T-helper 2 cell treated with Interferon-gamma antibody and Interleukin-4, amounts not matched to agents 100 ng/mL and 5 ng/mL, for 36 hours (primary cell): ENCODE data around the gene SH2D7. TPM values are rescaled to one million over a fixed set of nuclear protein-coding genes. Genes with fewer than 3 reads are reported as not detected.
"Not testable (repeated sequence)": the region's sequence is repeated elsewhere in the genome, so short reads cannot be mapped to it uniquely, and the experiment has no call there.

Experiments used
- intact Hi-C: fragments of 100-400 bp; cut with micrococcal nuclease; formaldehyde crosslinking; loops from one replicate; pipeline ENCODE4 v1.15.1; 2023
- total RNA-seq: library from RNA; stranded (reverse); gene quantifications from 2 replicates; pipeline ENCODE4 v1.2.3, GENCODE V29; 2022

Gene SH2D7
- total RNA-seq, 1 donor from 2014 or later = 0.34 TPM

- intact Hi-C loops = loop anchor here (1.0 to 5.0 kb wide), 4 partner anchors 19 to 111 kb away; partner anchors contain the start of gene IDH3A
These were observed 38.3 kb downstream of the SH2D7 start for GRCh38 chr15:78130466-78131294.

- intact Hi-C loops = loop anchor here (1.0 to 5.0 kb wide), 4 partner anchors 18 to 110 kb away; partner anchors contain the start of gene IDH3A
These were observed 39.1 kb downstream of the SH2D7 start, which contains the start of gene CIB2 for GRCh38 chr15:78131295-78132061. Gene CIB2 (minus strand): TSS chr15:78131445. CDS start chr15:78131215, 230 bp downstream.

DNA sequence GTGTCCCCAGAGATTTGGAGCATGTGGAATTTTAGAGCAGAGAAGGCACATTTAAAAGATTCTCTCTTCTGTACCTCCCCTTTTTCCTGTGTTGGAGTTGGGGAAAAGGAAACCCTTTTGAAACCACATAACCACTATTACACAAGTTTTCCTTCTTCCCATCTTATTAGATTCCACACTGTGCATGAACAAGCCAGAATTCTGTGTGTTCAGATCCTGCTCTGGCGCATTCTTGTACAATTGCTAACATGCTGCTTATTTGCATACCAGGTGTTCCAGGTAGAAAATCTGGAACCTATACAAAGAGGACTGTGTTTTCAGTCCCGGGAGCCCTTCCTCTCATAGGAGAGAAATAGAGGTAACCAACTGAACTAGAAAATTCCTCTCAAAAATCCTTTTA, 41.4 kb downstream of the SH2D7 start:
- intact Hi-C loops = loop anchor here (5.0 kb wide), 1 partner anchor 34 kb away; no protein-coding TSS in a partner anchor

- intact Hi-C loops = no loop called here
These were observed 47.2 kb downstream of the SH2D7 start for GRCh38 chr15:78139578-78139977.

DNA sequence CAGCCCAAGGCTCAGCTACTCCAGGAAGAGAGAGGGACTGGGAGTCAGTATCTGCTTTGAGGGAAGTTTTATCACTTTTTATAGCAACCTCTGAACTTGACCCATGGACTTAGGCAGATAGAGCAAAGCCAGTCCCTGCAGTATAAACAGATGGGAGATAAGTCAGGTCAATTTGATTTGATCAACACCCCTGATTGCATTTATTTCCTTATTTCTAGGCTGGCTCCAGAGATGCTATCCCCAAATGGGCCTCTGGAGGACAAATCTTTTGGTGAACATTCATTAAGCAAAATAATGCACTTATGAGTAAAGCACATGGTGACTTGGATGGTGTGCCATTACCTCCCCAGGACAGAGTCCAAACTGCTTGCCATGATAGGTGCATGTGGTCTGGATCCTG, 47.9 kb downstream of the SH2D7 start:
- intact Hi-C loops = loop anchor here (10.0 kb wide), 1 partner anchor 295 kb away; the partner anchor contains the start of gene IREB2

GRCh38 chr15:78142332-78142731, 50.0 kb downstream of the SH2D7 start:
- intact Hi-C loops = loop anchor here (10.0 kb wide), 1 partner anchor 292 kb away; the partner anchor contains the start of gene IREB2

- intact Hi-C loops = loop anchor here (10.0 kb wide), 1 partner anchor 288 kb away; the partner anchor contains the start of gene IREB2
These were observed 54.2 kb downstream of the SH2D7 start for GRCh38 chr15:78146425-78147154.

DNA sequence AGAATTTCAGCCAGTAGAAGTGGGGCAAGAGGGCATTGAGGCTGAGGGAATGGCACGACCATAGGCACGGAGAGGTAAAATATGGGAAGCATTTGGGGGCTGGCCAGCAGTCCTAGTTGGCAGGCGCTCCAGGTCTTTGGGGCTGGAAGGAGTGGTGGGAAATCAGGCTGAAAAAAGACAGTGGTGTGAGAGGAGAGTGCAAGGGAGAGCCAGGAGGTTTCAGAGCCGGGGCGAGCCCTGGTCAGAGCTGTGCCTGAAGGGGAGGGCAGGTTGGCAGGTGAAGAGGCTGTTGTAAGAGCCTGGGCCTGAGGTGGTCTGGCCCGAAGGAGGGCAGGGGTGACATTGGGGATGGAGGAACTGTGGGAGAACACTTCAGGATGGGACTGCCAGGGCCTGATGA, 55.2 kb downstream of the SH2D7 start:
- intact Hi-C loops = loop anchor here (10.0 kb wide), 1 partner anchor 287 kb away; the partner anchor contains the start of gene IREB2

DNA sequence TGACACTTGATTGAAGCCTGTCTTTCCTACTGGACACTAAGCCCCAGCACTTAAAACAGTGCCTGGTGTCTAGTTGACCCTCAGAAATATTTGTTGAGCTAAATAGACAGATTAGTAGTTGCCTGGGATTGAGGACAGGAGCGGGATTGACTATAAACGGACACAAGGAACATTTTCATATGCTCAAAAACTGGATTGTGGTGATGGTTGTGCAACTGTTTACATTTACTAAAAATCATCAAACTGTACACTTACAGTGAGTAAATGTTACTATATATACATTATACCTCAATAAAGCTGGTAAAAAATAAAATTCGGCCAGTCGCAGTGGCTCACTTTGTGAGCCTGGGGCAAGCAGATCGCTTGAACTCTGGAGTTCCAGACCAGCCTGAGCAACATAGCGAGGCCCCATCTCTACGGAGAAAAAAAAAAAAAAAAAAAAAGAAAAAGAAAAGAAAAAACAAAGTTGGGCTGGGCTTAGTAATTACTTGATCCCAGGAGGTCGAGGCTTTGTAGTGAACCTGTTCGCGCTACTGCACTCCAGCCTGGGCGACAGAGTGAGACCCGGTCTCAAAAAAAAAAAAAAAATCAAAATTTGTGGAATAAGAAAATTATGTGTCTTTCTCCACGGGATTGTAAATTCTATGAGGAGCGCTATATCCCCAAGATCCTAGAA, 56.2 kb downstream of the SH2D7 start:
- intact Hi-C loops = loop anchor here (1.0 to 10.0 kb wide), 4 partner anchors 17 to 286 kb away; partner anchors contain the start of genes CIB2, IREB2 and SKIC8

DNA sequence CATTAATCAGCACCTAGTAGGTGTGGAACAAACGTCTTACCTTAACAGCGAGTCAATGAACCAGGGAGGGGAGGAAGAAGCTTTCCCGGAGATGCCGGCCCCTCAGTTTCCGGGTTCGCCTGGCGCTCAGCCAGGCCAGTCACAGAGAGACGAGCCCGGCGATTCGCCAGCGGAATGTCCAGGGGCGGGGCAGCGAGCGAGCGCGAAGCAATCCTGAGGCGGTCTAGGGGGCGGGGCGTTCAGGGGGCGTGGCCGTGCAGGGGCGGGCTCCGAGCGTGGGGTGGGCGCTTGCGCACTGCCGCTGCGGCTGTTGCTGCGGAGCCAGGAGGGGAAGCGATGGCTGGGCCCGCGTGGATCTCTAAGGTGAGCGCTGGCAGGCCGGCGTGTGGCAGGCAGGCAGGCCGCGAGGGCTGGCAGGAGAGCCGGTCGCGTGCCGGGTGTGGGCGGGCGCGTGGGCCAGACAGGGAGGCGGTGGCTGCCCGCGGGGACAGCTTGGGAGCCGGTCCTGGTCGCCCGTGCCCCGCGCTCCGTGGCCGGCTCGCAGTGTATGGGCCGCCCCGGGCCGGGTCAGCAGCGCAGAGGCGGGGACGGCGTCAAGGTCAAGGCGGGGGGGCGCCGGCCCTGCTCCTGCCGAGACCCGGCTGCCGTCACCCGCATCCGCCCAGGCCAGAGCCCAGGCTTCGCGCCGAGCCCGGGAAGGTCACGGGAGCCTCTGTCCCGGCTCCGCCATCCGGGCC, 56.9 kb downstream of the SH2D7 start, which contains the start of gene IDH3A:
TSS of gene IDH3A (plus strand) at position 295 of the 737 bp plus-strand sequence. CDS start at position 337, 42 bp downstream.
- intact Hi-C loops = loop anchor here (1.0 to 10.0 kb wide), 4 partner anchors 18 to 286 kb away; partner anchors contain the start of genes CIB2, IREB2 and SKIC8

GRCh38 chr15:78149805-78150751, 57.7 kb downstream of the SH2D7 start:
- intact Hi-C loops = loop anchor here (1.0 to 10.0 kb wide), 4 partner anchors 17 to 285 kb away; partner anchors contain the start of genes CIB2, IREB2 and SKIC8

GRCh38 chr15:78151075-78151474, 58.7 kb downstream of the SH2D7 start:
- intact Hi-C loops = not testable (repeated sequence)

Other genes starting within 250 kb of the SH2D7 start
- gene TBC1D2B, start 14.8 kb upstream of the SH2D7 start, total RNA-seq = 83.8 and 84.0 TPM in 2 replicates
- 1.1 and 1.8 TPM in 2 replicates for gene CIB2, start 38.9 kb downstream of the SH2D7 start, total RNA-seq
- 115 and 119 TPM in 2 replicates for gene IDH3A, start 56.8 kb downstream of the SH2D7 start, total RNA-seq
- gene ACSBG1, start 142.0 kb downstream of the SH2D7 start, total RNA-seq = not detected in 2 replicates
- 39.2 and 39.5 TPM in 2 replicates for gene DNAJA4, start 172.0 kb downstream of the SH2D7 start, total RNA-seq
- 46.0 and 46.2 TPM in 2 replicates for gene SKIC8, start 207.0 kb downstream of the SH2D7 start, total RNA-seq
- 0.52 TPM in 1 of 2 replicates, not detected in the other for gene CRABP1, start 247.8 kb downstream of the SH2D7 start, total RNA-seq